K562 (cell line): ENCODE measurements around the gene DPM1. TPM values are rescaled to one million over a fixed set of nuclear protein-coding genes. Genes with fewer than 3 reads are reported as not detected.

ENCODE experiments used
- ATF1 ChIP-seq, 2 experiments: fragments of 450-650 bp in 1 of 2; IDR thresholded peaks; 2 replicates each; pipeline ENCODE4 v1.6.1; 2016; ENCODE audit warnings: missing compliant biosample characterization in 1 of 2, missing genetic modification characterization in 1 of 2
- BRF1 ChIP-seq: IDR thresholded peaks from 3 replicates; pipeline ENCODE4 v1.6.1; 2011; ENCODE audit warnings: borderline replicate concordance, mild to moderate bottlenecking; ENCODE audit not compliant: insufficient read length; ENCODE audit errors: extremely low read depth
- DNMT1 ChIP-seq: fragments of 450-650 bp; IDR thresholded peaks from 2 replicates; pipeline ENCODE4 v1.6.1; 2016; ENCODE audit warnings: antibody characterized with exemption, mild to moderate bottlenecking
- E2F1 ChIP-seq: sonication (generic); formaldehyde crosslinking; IDR thresholded peaks from 2 replicates; pipeline ENCODE4 v1.8.1; 2023; ENCODE audit warnings: mild to moderate bottlenecking, missing genetic modification reagents, moderate library complexity
- EHMT2 ChIP-seq: fragments of 450-650 bp; IDR thresholded peaks from 2 replicates; pipeline ENCODE4 v1.6.1; 2018; ENCODE audit warnings: antibody characterized with exemption
- ETS2 ChIP-seq: IDR thresholded peaks from 2 replicates; pipeline ENCODE4 v1.6.1; 2016; ENCODE audit warnings: borderline replicate concordance, missing genetic modification characterization, mild to moderate bottlenecking, moderate library complexity, missing compliant biosample characterization; ENCODE audit not compliant: poor library complexity, severe bottlenecking
- GABPA ChIP-seq: fragments of 200-800 bp; sonication (Bioruptor generic); conservative IDR thresholded peaks from 2 replicates; pipeline ENCODE4 v1.6.1; 2016; ENCODE audit warnings: low read depth, missing genetic modification characterization, missing compliant biosample characterization
- HOMEZ ChIP-seq: fragments of 250-450 bp; sonication (Bioruptor Pico); IDR thresholded peaks from 2 replicates; pipeline ENCODE4 v1.4.0; 2020; ENCODE audit warnings: mild to moderate bottlenecking, moderate library complexity
- MCM3 ChIP-seq: fragments of 450-650 bp; IDR thresholded peaks from 2 replicates; pipeline ENCODE4 v1.6.1; 2016
- NR2F6 ChIP-seq: fragments of 450-650 bp; formaldehyde crosslinking; IDR thresholded peaks from 2 replicates; pipeline ENCODE4 v1.4.0; 2020; ENCODE audit warnings: mild to moderate bottlenecking
- PCBP1 ChIP-seq: fragments of 200-400 bp; formaldehyde crosslinking; IDR thresholded peaks from 2 replicates; pipeline ENCODE4 v1.6.1; 2018; ENCODE audit warnings: mild to moderate bottlenecking, low read depth, low read length; ENCODE audit not compliant: poor library complexity, severe bottlenecking
- RFX1 ChIP-seq: fragments of 450-650 bp; IDR thresholded peaks from 2 replicates; pipeline ENCODE4 v1.6.1; 2016; ENCODE audit warnings: mild to moderate bottlenecking, moderate library complexity
- SMARCE1 ChIP-seq: fragments of 450-650 bp; IDR thresholded peaks from 2 replicates; pipeline ENCODE4 v1.7.1; 2016; ENCODE audit warnings: mild to moderate bottlenecking
- THRB ChIP-seq: fragments of 450-650 bp; formaldehyde crosslinking; conservative IDR thresholded peaks from 2 replicates; pipeline ENCODE4 v1.4.0; 2022; ENCODE audit warnings: mild to moderate bottlenecking, missing genetic modification characterization
- ZKSCAN3 ChIP-seq: fragments of 250-450 bp; sonication (Bioruptor Pico); IDR thresholded peaks from 2 replicates; pipeline ENCODE4 v1.4.0; 2020
- ZNF274 ChIP-seq: IDR thresholded peaks from 2 replicates; pipeline ENCODE4 v1.6.1; 2011; ENCODE audit warnings: low read depth, mild to moderate bottlenecking, low read length, moderate library complexity, borderline replicate concordance
- polyA plus RNA-seq, 8 experiments: library from polyadenylated mRNA; depleted of rRNA in 4 of 8; stranded (reverse) in 5 of 8; unstranded in 3 of 8; fragments of >200 nt; fragmentation: Nextera tagmentation in 2 of 8; fragmentation: Illumina TruSeq in 1 of 8; extraction: Ambion mirVana in 2 of 8; extraction: Trizol in 1 of 8; gene quantifications; 2 replicates each; pipeline versions ENCODE4 v1.2.1 to v1.2.3, GENCODE V29; 2011 to 2014; ENCODE audit warnings: inconsistent platforms in 1 of 8, missing spikeins in 1 of 8
- total RNA-seq, 7 experiments: library from RNA; depleted of rRNA in 6 of 7; stranded (reverse); fragments of >200 nt in 6 of 7; fragmentation: Illumina TruSeq in 2 of 7; extraction: Trizol in 2 of 7; gene quantifications; 2 replicates each; pipeline versions ENCODE4 v1.2.1 to v1.2.3, GENCODE V29; 2011 to 2021; ENCODE audit warnings: low replicate concordance in 1 of 7
- TF ChIP-seq, protein P1 (sequence below), 3 experiments: fragments of 200-800 bp in 1 of 3; fragments of 250-450 bp in 1 of 3; fragments of 450-650 bp in 1 of 3; sonication (Bioruptor Pico) in 1 of 3; sonication (Bioruptor generic) in 1 of 3; formaldehyde crosslinking in 1 of 3; IDR thresholded peaks; 2 replicates each; pipeline versions ENCODE4 v1.6.1 to v1.8.0; 2016 to 2022; ENCODE audit warnings: mild to moderate bottlenecking in 2 of 3, missing genetic modification characterization in 2 of 3, missing compliant biosample characterization in 1 of 3, moderate library complexity in 1 of 3
- TF ChIP-seq, protein P2 (sequence below): fragments of 450-650 bp; formaldehyde crosslinking; IDR thresholded peaks from 2 replicates; pipeline ENCODE4 v1.4.0; 2020; ENCODE audit warnings: mild to moderate bottlenecking, moderate library complexity

DPM1 gene
- total and polyA plus RNA-seq, 9 of the 15 experiments (the other 6 are each of a cell fraction or from before 2014, with no cell fraction given), result 75.2 to 190 (median 153) TPM

- TF ChIP-seq MCM3 (no peak), ZKSCAN3 (CRISPR knock-in tag) (no peak), ZNF274 (no peak), GABPA (tag) (no peak), SMARCE1 (no peak), BRF1 (no peak), RFX1 (no peak), ATF1 (CRISPR knock-in tag; IDR thresholded peaks at IDR 0.05) (no peak), ATF1 (tag; IDR thresholded peaks at IDR 0.05) (peak; percentile 98), NR2F6 (CRISPR knock-in tag) (no peak), DNMT1 (no peak), EHMT2 (0 out of 2 replicates have a peak, but pooled peaks have one; percentile 2), HOMEZ (CRISPR knock-in tag) (no peak), ETS2 (tag) (no peak), E2F1 (peak; percentile 82), PCBP1 (no peak), THRB (CRISPR knock-in tag) (no peak)
- TF ChIP-seq, protein P1, sequence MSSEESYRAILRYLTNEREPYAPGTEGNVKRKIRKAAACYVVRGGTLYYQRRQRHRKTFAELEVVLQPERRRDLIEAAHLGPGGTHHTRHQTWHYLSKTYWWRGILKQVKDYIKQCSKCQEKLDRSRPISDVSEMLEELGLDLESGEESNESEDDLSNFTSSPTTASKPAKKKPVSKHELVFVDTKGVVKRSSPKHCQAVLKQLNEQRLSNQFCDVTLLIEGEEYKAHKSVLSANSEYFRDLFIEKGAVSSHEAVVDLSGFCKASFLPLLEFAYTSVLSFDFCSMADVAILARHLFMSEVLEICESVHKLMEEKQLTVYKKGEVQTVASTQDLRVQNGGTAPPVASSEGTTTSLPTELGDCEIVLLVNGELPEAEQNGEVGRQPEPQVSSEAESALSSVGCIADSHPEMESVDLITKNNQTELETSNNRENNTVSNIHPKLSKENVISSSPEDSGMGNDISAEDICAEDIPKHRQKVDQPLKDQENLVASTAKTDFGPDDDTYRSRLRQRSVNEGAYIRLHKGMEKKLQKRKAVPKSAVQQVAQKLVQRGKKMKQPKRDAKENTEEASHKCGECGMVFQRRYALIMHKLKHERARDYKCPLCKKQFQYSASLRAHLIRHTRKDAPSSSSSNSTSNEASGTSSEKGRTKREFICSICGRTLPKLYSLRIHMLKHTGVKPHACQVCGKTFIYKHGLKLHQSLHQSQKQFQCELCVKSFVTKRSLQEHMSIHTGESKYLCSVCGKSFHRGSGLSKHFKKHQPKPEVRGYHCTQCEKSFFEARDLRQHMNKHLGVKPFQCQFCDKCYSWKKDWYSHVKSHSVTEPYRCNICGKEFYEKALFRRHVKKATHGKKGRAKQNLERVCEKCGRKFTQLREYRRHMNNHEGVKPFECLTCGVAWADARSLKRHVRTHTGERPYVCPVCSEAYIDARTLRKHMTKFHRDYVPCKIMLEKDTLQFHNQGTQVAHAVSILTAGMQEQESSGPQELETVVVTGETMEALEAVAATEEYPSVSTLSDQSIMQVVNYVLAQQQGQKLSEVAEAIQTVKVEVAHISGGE (CRISPR knock-in tag; IDR thresholded peaks at IDR 0.05), result peak in 1 of 3 experiments; percentile 76; a peak in 1 of 6 replicates
- TF ChIP-seq, protein P2, sequence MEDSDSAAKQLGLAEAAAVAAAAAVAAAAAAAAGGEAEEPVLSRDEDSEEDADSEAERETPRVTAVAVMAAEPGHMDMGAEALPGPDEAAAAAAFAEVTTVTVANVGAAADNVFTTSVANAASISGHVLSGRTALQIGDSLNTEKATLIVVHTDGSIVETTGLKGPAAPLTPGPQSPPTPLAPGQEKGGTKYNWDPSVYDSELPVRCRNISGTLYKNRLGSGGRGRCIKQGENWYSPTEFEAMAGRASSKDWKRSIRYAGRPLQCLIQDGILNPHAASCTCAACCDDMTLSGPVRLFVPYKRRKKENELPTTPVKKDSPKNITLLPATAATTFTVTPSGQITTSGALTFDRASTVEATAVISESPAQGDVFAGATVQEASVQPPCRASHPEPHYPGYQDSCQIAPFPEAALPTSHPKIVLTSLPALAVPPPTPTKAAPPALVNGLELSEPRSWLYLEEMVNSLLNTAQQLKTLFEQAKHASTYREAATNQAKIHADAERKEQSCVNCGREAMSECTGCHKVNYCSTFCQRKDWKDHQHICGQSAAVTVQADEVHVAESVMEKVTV (CRISPR knock-in tag), result no peak
These were observed at the start of gene DPM1 (continued) for GRCh38 chr20:50957798-50958614.
